OCI-LY3 (cell line): Measurements from ENCODE around the gene GAS7.

Experiments used
- H2AFZ ChIP-seq: fragments of 200-600, 300-600 bp; shearing (Covaris generic); 2 replicates; pipeline ENCODE4 v1.6.0; 2014; ENCODE audit warnings: antibody characterized with exemption, low read depth, low read length
- H3K27ac ChIP-seq: fragments of 200-600, 300-600 bp; sonication (generic); 2 replicates; pipeline ENCODE4 v1.5.1; 2014; ENCODE audit warnings: mild to moderate bottlenecking, low read length, moderate library complexity, mixed read lengths
- H3K27me3 ChIP-seq: fragments of 200-600, 300-600 bp; sonication (generic); 2 replicates; pipeline ENCODE4 v1.6.1; 2014; ENCODE audit warnings: low read depth, low read length, mixed read lengths
- H3K36me3 ChIP-seq: fragments of 200-600, 300-600 bp; sonication (generic); replicated peaks from 2 replicates; pipeline ENCODE3; 2014; ENCODE audit warnings: low read depth, low read length, mixed read lengths
- H3K4me1 ChIP-seq: fragments of 300-600, 200-600 bp; sonication (generic); 2 replicates; pipeline ENCODE4 v1.6.1; 2014; ENCODE audit warnings: low read length, mixed read lengths
- H3K4me2 ChIP-seq: fragments of 200-600, 300-600 bp; sonication (generic); 2 replicates; pipeline ENCODE4 v1.6.1; 2014; ENCODE audit warnings: low read length, mixed read lengths
- H3K4me3 ChIP-seq: fragments of 300-600, 200-600 bp; sonication (generic); 2 replicates; pipeline ENCODE4 v1.5.1; 2014; ENCODE audit warnings: antibody characterized with exemption, mild to moderate bottlenecking, low read length, moderate library complexity
- H3K79me2 ChIP-seq: fragments of 300-600, 200-600 bp; shearing (Covaris generic); 2 replicates; pipeline ENCODE4 v1.6.1; 2014; ENCODE audit warnings: mild to moderate bottlenecking, low read length, mixed read lengths
- H3K9ac ChIP-seq: fragments of 300-600, 200-600 bp; shearing (Covaris generic); 2 replicates; pipeline ENCODE4 v1.6.0; 2014; ENCODE audit warnings: mild to moderate bottlenecking, low read length, moderate library complexity
- H3K9me3 ChIP-seq: fragments of 200-600, 300-600 bp; shearing (Covaris generic); 2 replicates; pipeline ENCODE4 v1.6.1; 2014; ENCODE audit warnings: low read length, mixed read lengths; ENCODE audit not compliant: insufficient read depth
- H4K20me1 ChIP-seq: fragments of 200-600, 300-600 bp; sonication (generic); 2 replicates; pipeline ENCODE4 v1.6.1; 2016; ENCODE audit warnings: low read length, mixed read lengths; ENCODE audit not compliant: insufficient read depth
- EZH2phosphoT487 ChIP-seq: fragments of 200-600 bp; shearing (Covaris generic); IDR thresholded peaks from 2 replicates; pipeline ENCODE4 v1.6.1; 2018; ENCODE audit warnings: antibody characterized with exemption, mixed run types, low read depth
- TF ChIP-seq, protein P1 (sequence below): fragments of 200-600, 300-600 bp; sonication (generic); IDR thresholded peaks from 2 replicates; pipeline ENCODE4 v1.5.1; 2014; ENCODE audit warnings: antibody characterized with exemption, low read length, low read depth

GAS7 gene

DNA sequence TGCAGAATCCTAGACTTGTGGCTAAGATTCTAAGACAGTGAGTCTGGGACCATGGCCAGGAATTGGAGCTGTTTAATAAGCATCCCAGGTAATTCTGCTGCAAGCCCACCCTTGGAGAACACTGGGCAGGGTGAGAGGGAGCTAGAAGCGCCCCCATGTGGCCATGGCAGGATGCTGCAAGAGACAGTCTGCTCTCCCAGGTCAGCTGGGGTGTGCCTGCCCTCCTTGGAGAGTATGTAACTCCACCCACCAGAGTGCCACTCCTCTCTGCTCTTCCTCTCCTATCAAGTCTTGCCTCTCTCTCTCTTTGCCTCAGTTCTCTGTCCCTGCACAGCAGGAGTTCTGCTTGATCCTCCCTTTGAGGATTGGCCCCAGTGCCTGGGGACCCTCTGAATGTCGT, 308.3 kb downstream of the GAS7 start:
- no peaks in the 10 kb centered on the region for H4K20me1 ChIP-seq
- H3K79me2 ChIP-seq = no peaks in the 10 kb centered on the region
- no peak overlapping the region for H3K4me2 ChIP-seq
- no peak overlapping the region for H3K9ac ChIP-seq
- no peaks in the 10 kb centered on the region for H3K36me3 ChIP-seq
- H3K9me3 ChIP-seq = no peaks in the 10 kb centered on the region
- no peak overlapping the region for H2AFZ ChIP-seq
- no peak overlapping the region for H3K27ac ChIP-seq
- H3K4me1 ChIP-seq = no peaks in the 10 kb centered on the region
- no peak overlapping the region for H3K4me3 ChIP-seq
- H3K27me3 ChIP-seq = no peaks in the 10 kb centered on the region
- TF ChIP-seq, protein P1, sequence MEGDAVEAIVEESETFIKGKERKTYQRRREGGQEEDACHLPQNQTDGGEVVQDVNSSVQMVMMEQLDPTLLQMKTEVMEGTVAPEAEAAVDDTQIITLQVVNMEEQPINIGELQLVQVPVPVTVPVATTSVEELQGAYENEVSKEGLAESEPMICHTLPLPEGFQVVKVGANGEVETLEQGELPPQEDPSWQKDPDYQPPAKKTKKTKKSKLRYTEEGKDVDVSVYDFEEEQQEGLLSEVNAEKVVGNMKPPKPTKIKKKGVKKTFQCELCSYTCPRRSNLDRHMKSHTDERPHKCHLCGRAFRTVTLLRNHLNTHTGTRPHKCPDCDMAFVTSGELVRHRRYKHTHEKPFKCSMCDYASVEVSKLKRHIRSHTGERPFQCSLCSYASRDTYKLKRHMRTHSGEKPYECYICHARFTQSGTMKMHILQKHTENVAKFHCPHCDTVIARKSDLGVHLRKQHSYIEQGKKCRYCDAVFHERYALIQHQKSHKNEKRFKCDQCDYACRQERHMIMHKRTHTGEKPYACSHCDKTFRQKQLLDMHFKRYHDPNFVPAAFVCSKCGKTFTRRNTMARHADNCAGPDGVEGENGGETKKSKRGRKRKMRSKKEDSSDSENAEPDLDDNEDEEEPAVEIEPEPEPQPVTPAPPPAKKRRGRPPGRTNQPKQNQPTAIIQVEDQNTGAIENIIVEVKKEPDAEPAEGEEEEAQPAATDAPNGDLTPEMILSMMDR = peak; percentile 43
- no peak for TF ChIP-seq EZH2phosphoT487

DNA sequence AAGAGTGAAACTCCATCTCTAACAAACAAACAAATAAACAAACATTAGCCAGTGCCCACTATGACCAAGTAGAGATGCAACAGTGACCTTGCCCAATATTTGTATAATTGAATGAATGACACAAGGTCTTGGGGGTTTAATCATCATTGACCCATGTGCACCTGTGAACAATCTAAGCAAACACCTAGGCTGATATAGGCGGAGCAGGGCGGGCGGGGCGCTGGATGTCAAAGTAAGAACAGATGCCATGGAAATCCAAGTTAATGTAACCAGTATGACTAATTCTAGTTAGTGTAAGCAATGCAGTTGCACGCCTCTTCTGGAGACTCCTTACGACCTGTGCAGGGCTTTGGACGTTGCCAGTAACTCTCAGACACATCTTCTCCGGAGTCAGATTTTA, 310.9 kb downstream of the GAS7 start:
- Histone ChIP-seq H3K9ac (no peak overlapping the region), H3K4me1 (no peaks in the 10 kb centered on the region), H3K4me2 (no peak overlapping the region), H3K79me2 (no peaks in the 10 kb centered on the region), H3K27ac (no peak overlapping the region), H3K36me3 (no peaks in the 10 kb centered on the region), H3K9me3 (no peaks in the 10 kb centered on the region), H3K27me3 (no peaks in the 10 kb centered on the region), H4K20me1 (no peaks in the 10 kb centered on the region), H3K4me3 (no peak overlapping the region), H2AFZ (no peak overlapping the region)
- no peak for TF ChIP-seq EZH2phosphoT487

DNA sequence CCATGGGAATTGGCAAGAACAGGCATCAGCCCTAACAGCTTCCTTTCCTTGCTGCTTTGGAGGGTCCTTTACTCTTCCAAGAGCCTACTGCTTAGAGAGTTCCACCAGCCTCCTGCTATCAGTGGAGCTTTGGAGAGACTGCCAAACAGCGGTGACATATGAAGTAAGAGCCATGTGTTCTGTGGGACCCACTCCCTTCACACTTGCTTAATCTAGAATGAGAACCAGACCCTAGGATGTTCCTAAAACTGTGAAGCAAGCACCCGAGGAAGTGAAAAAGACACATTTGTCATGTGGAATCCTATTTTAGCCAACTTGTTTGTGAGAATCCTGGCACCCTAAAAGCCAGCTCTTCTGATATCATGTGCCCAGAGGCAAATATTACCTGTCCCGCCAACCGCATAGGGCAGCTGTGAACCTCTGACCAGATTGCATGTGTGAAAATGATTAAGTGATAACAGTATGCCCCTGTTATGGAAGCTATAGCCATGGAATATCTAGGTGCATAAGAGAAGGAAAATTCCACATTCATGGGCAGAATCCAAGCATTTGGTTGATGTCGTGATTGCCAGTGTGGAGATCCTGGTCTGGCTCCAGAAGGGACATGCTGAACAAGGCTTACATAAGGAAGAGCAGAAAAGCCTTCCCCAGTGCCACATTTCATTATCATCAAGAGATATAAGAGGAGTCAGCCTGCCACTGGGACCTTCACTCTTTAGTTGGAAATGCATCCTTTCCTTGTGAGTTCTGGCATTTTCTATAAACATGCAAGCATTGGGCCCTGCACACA, 312.1 kb downstream of the GAS7 start:
- no peaks in the 10 kb centered on the region for H3K36me3 ChIP-seq
- H3K9ac ChIP-seq = no peak overlapping the region
- H3K27me3 ChIP-seq = no peaks in the 10 kb centered on the region
- no peak overlapping the region for H2AFZ ChIP-seq
- H3K9me3 ChIP-seq = no peaks in the 10 kb centered on the region
- TF ChIP-seq EZH2phosphoT487 = no peak
- H3K4me1 ChIP-seq = no peaks in the 10 kb centered on the region
- no peak overlapping the region for H3K4me3 ChIP-seq
- H3K79me2 ChIP-seq = no peaks in the 10 kb centered on the region
- no peak overlapping the region for H3K27ac ChIP-seq
- no peaks in the 10 kb centered on the region for H4K20me1 ChIP-seq
- H3K4me2 ChIP-seq = no peak overlapping the region

DNA sequence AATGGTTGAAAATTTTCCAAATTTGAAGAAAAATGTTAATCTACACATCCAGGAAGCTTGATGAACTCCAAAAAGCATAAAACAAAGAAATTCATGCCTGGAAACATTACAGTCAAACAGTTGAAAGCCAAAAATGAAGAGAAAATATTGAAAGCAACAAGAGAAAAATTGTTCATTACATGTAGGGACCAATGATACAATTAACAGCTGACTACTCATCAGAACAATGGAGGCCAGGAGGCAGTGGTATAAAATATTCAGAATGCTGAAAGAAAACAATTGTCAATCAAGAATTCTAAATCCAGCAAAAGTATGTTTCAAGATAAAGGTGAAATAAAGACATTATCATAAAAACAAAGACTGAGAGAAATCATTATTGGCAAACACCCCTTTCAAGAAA, 315.0 kb downstream of the GAS7 start:
- Histone ChIP-seq H3K4me2 (no peak overlapping the region), H3K36me3 (no peaks in the 10 kb centered on the region), H3K4me3 (no peak overlapping the region), H3K27ac (no peak overlapping the region), H3K9me3 (no peaks in the 10 kb centered on the region), H3K27me3 (no peaks in the 10 kb centered on the region), H3K4me1 (no peaks in the 10 kb centered on the region), H4K20me1 (no peaks in the 10 kb centered on the region), H2AFZ (no peak overlapping the region), H3K9ac (no peak overlapping the region), H3K79me2 (no peaks in the 10 kb centered on the region)
- no peak for TF ChIP-seq EZH2phosphoT487
- TF ChIP-seq, protein P1 = no peak

DNA sequence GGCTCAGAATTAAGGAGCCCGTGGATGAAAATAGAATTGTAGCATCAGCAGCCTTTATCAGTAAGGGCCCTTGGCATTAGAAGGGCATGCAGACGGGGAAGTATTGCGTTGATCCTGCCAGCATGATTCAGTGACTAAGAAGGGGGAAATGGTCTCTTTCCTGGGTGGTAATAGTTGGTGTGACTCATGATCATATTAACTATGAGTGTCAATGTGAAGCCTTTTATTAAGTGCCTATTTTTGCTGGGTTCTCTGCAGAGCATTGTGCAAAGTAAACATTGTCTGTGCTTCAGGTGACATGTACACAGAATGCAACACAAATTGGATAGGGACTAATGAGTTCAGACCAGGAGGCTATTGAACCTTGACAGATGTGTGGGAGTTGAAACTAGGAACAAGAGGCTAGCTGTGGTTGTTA, 317.8 kb downstream of the GAS7 start:
- H3K27ac ChIP-seq = no peak overlapping the region
- H3K4me3 ChIP-seq = no peak overlapping the region
- H3K79me2 ChIP-seq = no peaks in the 10 kb centered on the region
- H3K27me3 ChIP-seq = no peaks in the 10 kb centered on the region
- no peaks in the 10 kb centered on the region for H3K36me3 ChIP-seq
- H3K4me2 ChIP-seq = no peak overlapping the region
- TF ChIP-seq, protein P1 = no peak
- TF ChIP-seq EZH2phosphoT487 = no peak
- no peak overlapping the region for H2AFZ ChIP-seq
- no peak overlapping the region for H3K9ac ChIP-seq
- no peaks in the 10 kb centered on the region for H4K20me1 ChIP-seq
- H3K4me1 ChIP-seq = no peaks in the 10 kb centered on the region
- H3K9me3 ChIP-seq = no peaks in the 10 kb centered on the region
